ENCODE measurements around the gene TTYH1.

DNA sequence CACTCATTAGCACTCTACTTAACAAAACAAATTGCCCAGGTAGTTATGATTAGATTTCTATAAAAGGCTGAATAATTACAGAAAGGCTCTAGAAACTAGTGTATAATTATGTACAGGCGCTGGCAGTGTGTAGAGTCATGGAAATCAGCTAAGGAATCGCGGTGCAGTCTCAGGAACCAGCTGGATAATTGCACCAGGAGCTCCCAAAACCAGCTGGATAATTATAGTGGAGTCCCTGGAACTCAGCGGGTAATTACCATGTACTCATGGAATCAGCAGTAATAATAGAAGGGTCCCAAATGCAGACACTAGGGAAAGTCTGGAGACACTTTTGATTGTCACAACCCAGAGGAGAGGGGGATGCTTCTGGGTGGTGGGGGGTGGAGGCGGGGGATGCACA, 23.2 kb upstream of the TTYH1 start:
- TF ChIP-seq POLR2AphosphoS5 (IDR thresholded peaks at IDR 0.05; ENCODE audit: low read depth, low read length) (no peak), POLR2A (IDR thresholded peaks at IDR 0.05; ENCODE audit: low read depth, low read length) (no peak), TAF1 (IDR thresholded peaks at IDR 0.05; ENCODE audit: borderline replicate concordance, low read depth, low read length) (no peak)
